Neural cell (in vitro differentiated cells): Measurements from ENCODE around the gene TEDC1. TPM values are rescaled to one million over a fixed set of nuclear protein-coding genes. Genes with fewer than 3 reads are reported as not detected.

ENCODE experiments used
- H2AFZ ChIP-seq: fragments of 200-600, 300-800 bp; sonication (generic), shearing (Covaris generic); 2 replicates; pipeline ENCODE4 v1.6.0; 2014; ENCODE audit warnings: low read depth, mild to moderate bottlenecking, antibody characterized with exemption, low read length, moderate library complexity
- H3F3A ChIP-seq: fragments of 200-600 bp; shearing (Covaris generic); 2 replicates; pipeline ENCODE4 v1.6.1; 2016; ENCODE audit warnings: mild to moderate bottlenecking, moderate library complexity, mixed read lengths, antibody characterized with exemption, low read length; ENCODE audit not compliant: insufficient read depth, poor library complexity, severe bottlenecking
- H3K27ac ChIP-seq: fragments of 200-600, 300-800 bp; sonication (generic), shearing (Covaris generic); 2 replicates; pipeline ENCODE4 v1.5.1; 2014; ENCODE audit warnings: mild to moderate bottlenecking, low read length, moderate library complexity
- H3K27me3 ChIP-seq: fragments of 300-800, 200-600 bp; sonication (generic), shearing (Covaris generic); 2 replicates; pipeline ENCODE4 v1.6.0; 2014; ENCODE audit warnings: mild to moderate bottlenecking, low read depth, low read length, moderate library complexity; ENCODE audit not compliant: insufficient read depth
- H3K36me3 ChIP-seq: fragments of 300-800, 200-600 bp; sonication (generic), shearing (Covaris generic); 2 replicates; pipeline ENCODE4 v1.5.1; 2014; ENCODE audit warnings: mild to moderate bottlenecking, antibody characterized with exemption, low read length, moderate library complexity; ENCODE audit not compliant: insufficient read depth
- H3K4me2 ChIP-seq: fragments of 300-800, 200-600 bp; sonication (generic), shearing (Covaris generic); 2 replicates; pipeline ENCODE4 v1.6.0; 2014; ENCODE audit warnings: mild to moderate bottlenecking, low read length
- H3K4me3 ChIP-seq: fragments of 300-800, 200-600 bp; sonication (generic), shearing (Covaris generic); 2 replicates; pipeline ENCODE4 v1.5.1; 2014; ENCODE audit warnings: mild to moderate bottlenecking, low read length, moderate library complexity
- H3K79me2 ChIP-seq: fragments of 200-600 bp; shearing (Covaris generic); replicated peaks from 2 replicates; pipeline ENCODE4 v1.6.0; 2014; ENCODE audit warnings: mild to moderate bottlenecking, low read length, moderate library complexity; ENCODE audit not compliant: insufficient read depth
- H3K9ac ChIP-seq: fragments of 300-800, 200-600 bp; sonication (generic), shearing (Covaris generic); 2 replicates; pipeline ENCODE4 v1.6.1; 2016; ENCODE audit warnings: mild to moderate bottlenecking, low read length, mixed read lengths
- H3K9me2 ChIP-seq: fragments of 200-600 bp; shearing (Covaris generic); 2 replicates; pipeline ENCODE4 v1.6.1; 2016; ENCODE audit warnings: mild to moderate bottlenecking, low read length, mixed read lengths; ENCODE audit not compliant: insufficient read depth
- H3K9me3 ChIP-seq: fragments of 200-600, 300-800 bp; sonication (generic), shearing (Covaris generic); 2 replicates; pipeline ENCODE4 v1.6.1; 2016; ENCODE audit warnings: mild to moderate bottlenecking, mixed run types, low read length, moderate library complexity, mixed read lengths
- H4K20me1 ChIP-seq: fragments of 200-600 bp; shearing (Covaris generic); 2 replicates; pipeline ENCODE4 v1.6.1; 2016; ENCODE audit warnings: mild to moderate bottlenecking, mixed run types; ENCODE audit not compliant: insufficient read depth
- EP300 ChIP-seq: fragments of 450-650 bp; conservative IDR thresholded peaks from 2 replicates; pipeline ENCODE4 v1.6.1; 2014; ENCODE audit warnings: antibody characterized with exemption, mild to moderate bottlenecking, moderate library complexity; ENCODE audit not compliant: poor library complexity, severe bottlenecking
- EZH2 ChIP-seq: fragments of 200-600, 300-800 bp; shearing (Covaris generic), sonication (generic); IDR thresholded peaks from 2 replicates; pipeline ENCODE4 v1.6.1; 2014; ENCODE audit warnings: antibody characterized with exemption, low read length, borderline replicate concordance, mild to moderate bottlenecking; ENCODE audit not compliant: insufficient read depth, poor library complexity, severe bottlenecking
- MXI1 ChIP-seq: fragments of 450-650 bp; conservative IDR thresholded peaks from 2 replicates; pipeline ENCODE4 v1.6.1; 2014; ENCODE audit warnings: antibody characterized with exemption, mild to moderate bottlenecking; ENCODE audit not compliant: poor library complexity, severe bottlenecking
- POLR2AphosphoS5 ChIP-seq: IDR thresholded peaks from 2 replicates; pipeline ENCODE4 v1.6.1; 2012
- RAD21 ChIP-seq: fragments of 450-650 bp; conservative IDR thresholded peaks from 2 replicates; pipeline ENCODE4 v1.6.1; 2014; ENCODE audit warnings: antibody characterized with exemption, mild to moderate bottlenecking, moderate library complexity
- REST ChIP-seq: IDR thresholded peaks from 2 replicates; pipeline ENCODE4 v1.6.1; 2012; ENCODE audit warnings: borderline replicate concordance
- SMC3 ChIP-seq: fragments of 450-650 bp; conservative IDR thresholded peaks from 2 replicates; pipeline ENCODE4 v1.6.1; 2014; ENCODE audit warnings: antibody characterized with exemption, mild to moderate bottlenecking, moderate library complexity; ENCODE audit not compliant: poor library complexity
- TAF1 ChIP-seq: IDR thresholded peaks from 2 replicates; pipeline ENCODE4 v1.6.1; 2012; ENCODE audit warnings: low read depth
- polyA plus RNA-seq: library from polyadenylated mRNA; depleted of rRNA; stranded (reverse); fragments of >200 nt; gene quantifications from 2 replicates; pipeline ENCODE4 v1.2.3, GENCODE V29; 2014
- TF ChIP-seq, protein P1 (sequence below): fragments of 450-650 bp; IDR thresholded peaks from 2 replicates; pipeline ENCODE4 v1.5.1; 2014; ENCODE audit warnings: antibody characterized with exemption, mild to moderate bottlenecking, moderate library complexity; ENCODE audit not compliant: poor library complexity, severe bottlenecking

The TEDC1 gene
- polyA plus RNA-seq, 1 donor from 2014 or later: 18.9 TPM

- Histone ChIP-seq H3K4me3 (no peak overlapping the region), H3K9ac (no peak overlapping the region), H3K27ac (no peak overlapping the region), H3F3A (no peaks in the 10 kb centered on the region), H3K36me3 (peaks cover 4% of the 10 kb centered on the region), H3K4me2 (no peak overlapping the region), H3K9me2 (no peaks in the 10 kb centered on the region), H3K79me2 (no peaks in the 10 kb centered on the region), H4K20me1 (no peaks in the 10 kb centered on the region), H2AFZ (no peak overlapping the region), H3K27me3 (no peaks in the 10 kb centered on the region), H3K9me3 (no peaks in the 10 kb centered on the region)
- TF ChIP-seq SMC3: no peak
Observed at GRCh38 chr14:105460616-105461015, 30.4 kb upstream of the TEDC1 start.

- no peak overlapping the region for H3K27ac ChIP-seq
- no peak overlapping the region for H3K9ac ChIP-seq
- no peak overlapping the region for H3K4me3 ChIP-seq
- H3K79me2 ChIP-seq: no peaks in the 10 kb centered on the region
- H3K36me3 ChIP-seq: peaks cover 5% of the 10 kb centered on the region
- H3K9me3 ChIP-seq: no peaks in the 10 kb centered on the region
- no peaks in the 10 kb centered on the region for H3K27me3 ChIP-seq
- no peak overlapping the region for H2AFZ ChIP-seq
- no peak for TF ChIP-seq TAF1
- no peak for TF ChIP-seq EP300
- TF ChIP-seq, protein P1, sequence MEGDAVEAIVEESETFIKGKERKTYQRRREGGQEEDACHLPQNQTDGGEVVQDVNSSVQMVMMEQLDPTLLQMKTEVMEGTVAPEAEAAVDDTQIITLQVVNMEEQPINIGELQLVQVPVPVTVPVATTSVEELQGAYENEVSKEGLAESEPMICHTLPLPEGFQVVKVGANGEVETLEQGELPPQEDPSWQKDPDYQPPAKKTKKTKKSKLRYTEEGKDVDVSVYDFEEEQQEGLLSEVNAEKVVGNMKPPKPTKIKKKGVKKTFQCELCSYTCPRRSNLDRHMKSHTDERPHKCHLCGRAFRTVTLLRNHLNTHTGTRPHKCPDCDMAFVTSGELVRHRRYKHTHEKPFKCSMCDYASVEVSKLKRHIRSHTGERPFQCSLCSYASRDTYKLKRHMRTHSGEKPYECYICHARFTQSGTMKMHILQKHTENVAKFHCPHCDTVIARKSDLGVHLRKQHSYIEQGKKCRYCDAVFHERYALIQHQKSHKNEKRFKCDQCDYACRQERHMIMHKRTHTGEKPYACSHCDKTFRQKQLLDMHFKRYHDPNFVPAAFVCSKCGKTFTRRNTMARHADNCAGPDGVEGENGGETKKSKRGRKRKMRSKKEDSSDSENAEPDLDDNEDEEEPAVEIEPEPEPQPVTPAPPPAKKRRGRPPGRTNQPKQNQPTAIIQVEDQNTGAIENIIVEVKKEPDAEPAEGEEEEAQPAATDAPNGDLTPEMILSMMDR: no peak
- TF ChIP-seq RAD21: no peak
- no peak for TF ChIP-seq MXI1
- TF ChIP-seq EZH2: no peak
- no peak for TF ChIP-seq REST
- H4K20me1 ChIP-seq: no peaks in the 10 kb centered on the region
- no peak overlapping the region for H3K4me2 ChIP-seq
- H3F3A ChIP-seq: no peaks in the 10 kb centered on the region
- no peaks in the 10 kb centered on the region for H3K9me2 ChIP-seq
Observed at GRCh38 chr14:105461903-105462302, 29.1 kb upstream of the TEDC1 start.

DNA sequence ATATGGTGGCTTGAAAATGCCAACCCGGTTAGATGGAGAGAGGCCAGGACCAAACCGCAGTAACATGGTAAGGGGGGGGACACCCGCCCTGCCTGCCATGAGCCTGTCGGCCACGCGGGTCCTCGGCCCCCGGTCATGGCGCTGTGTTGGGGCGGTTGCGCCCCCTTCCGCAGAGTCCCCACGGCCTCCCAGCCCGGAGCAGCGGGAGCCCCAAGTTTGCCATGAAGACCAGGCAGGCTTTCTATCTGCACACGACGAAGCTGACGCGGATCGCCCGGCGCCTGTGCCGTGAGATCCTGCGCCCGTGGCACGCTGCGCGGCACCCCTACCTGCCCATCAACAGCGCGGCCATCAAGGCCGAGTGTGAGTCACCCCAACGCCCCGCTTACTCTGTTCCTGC, 26.5 kb upstream of the TEDC1 start:
- no peaks in the 10 kb centered on the region for H3K79me2 ChIP-seq
- H3K36me3 ChIP-seq: peaks cover 5% of the 10 kb centered on the region
- no peak overlapping the region for H3K4me2 ChIP-seq
- no peaks in the 10 kb centered on the region for H3K27me3 ChIP-seq
- no peaks in the 10 kb centered on the region for H3K9me2 ChIP-seq
- no peak overlapping the region for H3K9ac ChIP-seq
- no peaks in the 10 kb centered on the region for H3K9me3 ChIP-seq
- H3K27ac ChIP-seq: no peak overlapping the region
- H2AFZ ChIP-seq: no peak overlapping the region
- H4K20me1 ChIP-seq: no peaks in the 10 kb centered on the region
- no peak for TF ChIP-seq TAF1
- TF ChIP-seq, protein P1: no peak
- TF ChIP-seq POLR2AphosphoS5: no peak
- no peak for TF ChIP-seq EP300
- TF ChIP-seq MXI1: no peak
- no peak for TF ChIP-seq EZH2
- TF ChIP-seq SMC3: no peak
- no peak for TF ChIP-seq REST
- TF ChIP-seq RAD21: no peak
- H3K4me3 ChIP-seq: no peak overlapping the region
- no peaks in the 10 kb centered on the region for H3F3A ChIP-seq
